K562 (cell line): Measurements from ENCODE around the gene ANKRD27. TPM values are rescaled to one million over a fixed set of nuclear protein-coding genes. Genes with fewer than 3 reads are reported as not detected.

Experiments used
- ARHGAP35 ChIP-seq: fragments of 450-650 bp; IDR thresholded peaks from 2 replicates; pipeline ENCODE4 v1.6.1; 2018; ENCODE audit not compliant: partially characterized antibody
- CHAMP1 ChIP-seq: fragments of 450-650 bp; IDR thresholded peaks from 2 replicates; pipeline ENCODE4 v1.6.1; 2016; ENCODE audit warnings: mild to moderate bottlenecking
- EHMT2 ChIP-seq: fragments of 450-650 bp; IDR thresholded peaks from 2 replicates; pipeline ENCODE4 v1.6.1; 2018; ENCODE audit warnings: antibody characterized with exemption
- ETV5 ChIP-seq: sonication (generic); formaldehyde crosslinking; IDR thresholded peaks from 2 replicates; pipeline ENCODE4 v1.4.0; 2020; ENCODE audit warnings: low read depth, mild to moderate bottlenecking, missing genetic modification reagents
- FOXO4 ChIP-seq: fragments of 450-650 bp; formaldehyde crosslinking; IDR thresholded peaks from 2 replicates; pipeline ENCODE4 v1.4.0; 2020; ENCODE audit warnings: mild to moderate bottlenecking, moderate library complexity
- GATAD2B ChIP-seq: fragments of 450-650 bp; IDR thresholded peaks from 2 replicates; pipeline ENCODE4 v1.6.1; 2017; ENCODE audit warnings: mild to moderate bottlenecking, borderline replicate concordance
- HNRNPH1 ChIP-seq: fragments of 200-400 bp; formaldehyde crosslinking; optimal IDR thresholded peaks from 2 replicates; pipeline ENCODE3; 2017; ENCODE audit warnings: low read depth, mild to moderate bottlenecking, low read length, moderate library complexity
- KHSRP ChIP-seq: fragments of 450-650 bp; IDR thresholded peaks from 2 replicates; pipeline ENCODE4 v1.6.1; 2017
- KLF10 ChIP-seq: fragments of 250-450 bp; sonication (Bioruptor Pico); IDR thresholded peaks from 2 replicates; pipeline ENCODE4 v1.6.1; 2021; ENCODE audit warnings: matching md5 sums
- PHB ChIP-seq: fragments of 250-450 bp; sonication (Bioruptor Pico); IDR thresholded peaks from 2 replicates; pipeline ENCODE4 v1.5.0; 2021
- PHF21A ChIP-seq: fragments of 450-650 bp; IDR thresholded peaks from 2 replicates; pipeline ENCODE4 v1.6.1; 2017; ENCODE audit warnings: low read depth, borderline replicate concordance
- PURB ChIP-seq: sonication (generic); formaldehyde crosslinking; IDR thresholded peaks from 2 replicates; pipeline ENCODE4 v1.9.0; 2021; ENCODE audit warnings: low read depth, mild to moderate bottlenecking, missing genetic modification reagents
- RBM14 ChIP-seq: fragments of 200-400 bp; formaldehyde crosslinking; IDR thresholded peaks from 2 replicates; pipeline ENCODE4 v1.6.1; 2018; ENCODE audit warnings: low read depth, mild to moderate bottlenecking, low read length, moderate library complexity, borderline replicate concordance; ENCODE audit not compliant: insufficient read depth
- RBM25 ChIP-seq: fragments of 200-400 bp; formaldehyde crosslinking; IDR thresholded peaks from 2 replicates; pipeline ENCODE4 v1.6.1; 2018; ENCODE audit warnings: low read length, low read depth, moderate library complexity; ENCODE audit not compliant: severe bottlenecking
- RFX5 ChIP-seq: IDR thresholded peaks from 2 replicates; pipeline ENCODE4 v1.6.1; 2011; ENCODE audit warnings: low read depth, mild to moderate bottlenecking, improper control_type of control experiment, low read length
- RNF2 ChIP-seq: sonication (generic); IDR thresholded peaks from 2 replicates; pipeline ENCODE4 v1.6.1; 2016
- SNAPC5 ChIP-seq: fragments of 250-450 bp; sonication (Bioruptor Pico); IDR thresholded peaks from 2 replicates; pipeline ENCODE4 v1.8.0; 2021; ENCODE audit warnings: moderate library complexity, mild to moderate bottlenecking, inconsistent platforms
- TGIF2 ChIP-seq: sonication (generic); formaldehyde crosslinking; IDR thresholded peaks from 2 replicates; pipeline ENCODE4 v1.8.1; 2022; ENCODE audit warnings: mild to moderate bottlenecking, missing genetic modification reagents, moderate library complexity
- TOE1 ChIP-seq, 2 experiments: fragments of 450-650 bp in 1 of 2; sonication (generic) in 1 of 2; formaldehyde crosslinking in 1 of 2; IDR thresholded peaks; 2 replicates each; pipeline versions ENCODE4 v1.7.1 to v1.8.0; 2016 to 2022; ENCODE audit warnings: borderline replicate concordance in 2 of 2, mild to moderate bottlenecking in 2 of 2, antibody characterized with exemption in 1 of 2, inconsistent platforms in 1 of 2, low read depth in 1 of 2, missing genetic modification reagents in 1 of 2, moderate library complexity in 1 of 2
- XRCC4 ChIP-seq: IDR thresholded peaks from one replicate; pipeline ENCODE4 v1.6.1; 2011; ENCODE audit not compliant: insufficient read depth, insufficient read length; ENCODE audit errors: extremely low read depth
- ZFP30 ChIP-seq: fragments of 250-450 bp; sonication (Bioruptor Pico); IDR thresholded peaks from 2 replicates; pipeline ENCODE4 v1.8.0; 2022; ENCODE audit warnings: moderate library complexity, mild to moderate bottlenecking, inconsistent platforms, borderline replicate concordance
- ZFPM2 ChIP-seq: fragments of 250-450 bp; sonication (Bioruptor Pico); IDR thresholded peaks from 2 replicates; pipeline ENCODE4 v1.5.1; 2022; ENCODE audit warnings: mild to moderate bottlenecking
- ZNF589 ChIP-seq: fragments of 200-800 bp; sonication (Bioruptor generic); IDR thresholded peaks from 2 replicates; pipeline ENCODE4 v1.6.1; 2016; ENCODE audit warnings: low read depth, missing genetic modification characterization, missing compliant biosample characterization
- ZNF740 ChIP-seq, 3 experiments: fragments of 200-800 bp in 1 of 3; sonication (Bioruptor generic) in 1 of 3; sonication (generic) in 1 of 3; formaldehyde crosslinking in 1 of 3; IDR thresholded peaks; 2 replicates each; pipeline versions ENCODE4 v1.6.1 to v1.8.0; 2016 to 2022; ENCODE audit warnings: mild to moderate bottlenecking in 2 of 3, missing compliant biosample characterization in 2 of 3, missing genetic modification characterization in 2 of 3, missing genetic modification reagents in 1 of 3
- ZNF830 ChIP-seq: fragments of 250-450 bp; sonication (Bioruptor Pico); IDR thresholded peaks from 2 replicates; pipeline ENCODE4 v1.5.0; 2021; ENCODE audit warnings: mild to moderate bottlenecking
- polyA plus RNA-seq, 8 experiments: library from polyadenylated mRNA; depleted of rRNA in 4 of 8; stranded (reverse) in 5 of 8; unstranded in 3 of 8; fragments of >200 nt; fragmentation: Nextera tagmentation in 2 of 8; fragmentation: Illumina TruSeq in 1 of 8; extraction: Ambion mirVana in 2 of 8; extraction: Trizol in 1 of 8; gene quantifications; 2 replicates each; pipeline versions ENCODE4 v1.2.1 to v1.2.3, GENCODE V29; 2011 to 2014; ENCODE audit warnings: inconsistent platforms in 1 of 8, missing spikeins in 1 of 8
- total RNA-seq, 7 experiments: library from RNA; depleted of rRNA in 6 of 7; stranded (reverse); fragments of >200 nt in 6 of 7; fragmentation: Illumina TruSeq in 2 of 7; extraction: Trizol in 2 of 7; gene quantifications; 2 replicates each; pipeline versions ENCODE4 v1.2.1 to v1.2.3, GENCODE V29; 2011 to 2021; ENCODE audit warnings: low replicate concordance in 1 of 7

The ANKRD27 gene
- total and polyA plus RNA-seq, 9 of the 15 experiments (the other 6 are each of a cell fraction or from before 2014, with no cell fraction given), result 5.3 to 71.3 (median 54.2) TPM

GRCh38 chr19:32691291-32691951 is 16.4 kb upstream of the ANKRD27 start, which contains the start of gene NUDT19 (continued):
- TF ChIP-seq ZFPM2 (CRISPR knock-in tag) (no peak), PHB (CRISPR knock-in tag) (no peak), RFX5 (no peak), RBM25 (peak; percentile 36), XRCC4 (no peak), EHMT2 (no peak), KLF10 (CRISPR knock-in tag) (no peak), TGIF2 (CRISPR knock-in tag) (no peak; the same call in 1 of the 2 replicates), PURB (CRISPR knock-in tag) (no peak), TOE1 (IDR thresholded peaks at IDR 0.05; ENCODE audit: borderline replicate concordance) (peak; percentile 52; the same call in 1 of the 2 replicates), TOE1 (CRISPR knock-in tag; IDR thresholded peaks at IDR 0.05; ENCODE audit: borderline replicate concordance, low read depth) (no peak), ZNF830 (CRISPR knock-in tag) (no peak), ETV5 (CRISPR knock-in tag) (no peak; the same call in 1 of the 2 replicates), ZNF740 (CRISPR knock-in tag; IDR thresholded peaks at IDR 0.05) (no peak), ZNF740 (tag; IDR thresholded peaks at IDR 0.05) (no peak; a peak in 1 of 4 replicates), ARHGAP35 (no peak), ZNF589 (no peak), RNF2 (peak; percentile 74; the same call in 1 of the 2 replicates), HNRNPH1 (no peak), RBM14 (no peak), ZFP30 (CRISPR knock-in tag) (no peak), GATAD2B (no peak), PHF21A (no peak), CHAMP1 (no peak), KHSRP (no peak), FOXO4 (CRISPR knock-in tag) (no peak), SNAPC5 (CRISPR knock-in tag) (no peak)
